ENCODE measurements around the gene ADAMTS9.

- TF ChIP-seq CTCF (IDR thresholded peaks at IDR 0.05) (no peak), POLR2A (IDR thresholded peaks at IDR 0.05) (no peak)
These were observed 79.1 kb downstream of the ADAMTS9 start for GRCh38 chr3:64608741-64609140.
